NCI-H446 (cell line): ENCODE results near the gene CLUH.
"Not testable (repeated sequence)": the region's sequence is repeated elsewhere in the genome, so short reads cannot be mapped to it uniquely, and the experiment has no call there.

Experiments used
- DNase-seq, 2 experiments: peaks; one replicate each; lab custom pipeline; 2025; lab: John Stamatoyannopoulos, UW

The CLUH gene

DNA sequence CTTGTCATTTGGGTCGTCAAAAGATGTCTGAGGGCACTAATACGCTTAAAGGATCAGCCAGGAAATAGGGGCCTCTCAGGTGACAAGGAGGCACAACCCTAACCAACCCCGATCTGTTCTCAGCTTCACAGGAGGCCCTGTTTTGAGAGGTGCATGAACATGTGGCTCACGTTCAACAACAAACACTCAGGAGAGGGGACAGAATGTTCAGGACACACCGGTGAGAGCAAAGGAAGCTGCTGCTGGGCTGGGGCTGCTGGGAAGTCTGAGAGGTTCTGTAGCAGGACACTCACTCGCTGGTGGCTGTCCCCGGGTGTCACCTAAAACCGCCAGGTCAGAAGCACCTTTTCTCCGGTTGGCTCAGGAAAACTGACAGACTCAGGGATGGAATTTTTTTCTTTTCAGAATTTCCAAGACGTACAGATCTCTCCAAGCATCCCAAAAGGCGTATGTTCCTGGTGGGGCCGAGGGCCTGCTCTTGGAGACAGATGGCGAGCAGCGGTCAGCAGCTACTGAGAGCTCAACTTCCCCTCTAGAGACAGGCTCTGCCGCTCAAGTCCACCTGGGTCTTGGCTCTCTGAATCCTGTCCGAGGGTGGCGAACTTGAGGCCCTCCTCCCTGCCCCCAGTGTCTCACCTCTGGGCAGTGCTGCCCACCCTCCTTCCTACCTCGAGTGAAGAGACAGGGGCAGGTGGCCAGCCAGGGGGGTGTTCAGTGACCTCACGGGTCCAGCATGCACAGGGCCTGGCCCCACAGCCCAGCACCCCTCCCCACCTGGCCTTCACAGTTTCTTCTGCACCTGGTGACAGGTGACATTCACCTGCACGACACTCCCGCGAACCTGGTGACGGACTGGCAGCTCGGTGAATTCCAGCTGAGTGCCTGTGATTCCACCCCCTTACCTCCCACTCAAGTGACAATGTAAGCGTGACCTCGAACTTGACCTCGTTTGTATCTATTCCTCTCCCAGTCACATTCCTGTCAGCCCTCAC, 22.9 kb downstream of the CLUH start:
- no peak for DNase-seq

DNA sequence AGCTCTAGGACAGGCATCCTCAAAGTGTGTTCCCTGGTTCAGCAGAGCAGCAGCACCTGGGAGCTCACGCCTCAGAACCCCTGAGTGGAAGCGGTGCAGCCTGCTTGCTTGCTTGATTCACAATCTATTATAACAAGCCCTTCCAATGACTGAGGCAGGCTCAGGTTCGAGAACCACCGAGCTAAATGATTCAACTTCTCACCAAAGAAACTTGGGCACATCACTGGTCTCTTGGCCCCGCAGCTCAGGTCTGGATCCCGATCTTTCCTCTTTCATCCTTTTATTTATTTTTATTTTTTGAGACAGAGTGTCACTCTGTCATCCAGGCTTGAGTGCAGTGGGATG, 24.5 kb downstream of the CLUH start:
- no peak for DNase-seq

DNA sequence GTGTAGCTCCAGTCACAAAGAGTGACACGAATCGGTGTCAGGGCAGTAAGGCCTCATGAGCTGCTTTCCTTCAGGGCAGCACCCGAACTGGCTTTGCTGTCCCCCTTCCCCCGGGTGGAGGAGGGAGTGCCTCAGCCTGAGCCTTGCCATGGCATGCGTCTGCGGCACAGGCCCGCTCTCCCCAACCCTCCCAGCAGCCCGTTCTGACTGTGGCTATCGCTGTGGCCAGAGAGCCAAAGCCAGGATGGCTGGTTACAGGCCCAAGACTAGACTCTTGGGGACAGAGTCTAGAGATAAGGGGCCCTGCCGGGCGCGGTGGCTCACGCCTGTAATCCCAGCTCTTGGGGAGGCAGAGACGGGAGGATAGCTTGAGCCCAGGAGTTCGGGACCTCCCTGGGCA, 25.9 kb downstream of the CLUH start:
- DNase-seq = no peak

- DNase-seq = no peak
These were observed 27.0 kb downstream of the CLUH start for GRCh38 chr17:2684549-2684948.

- DNase-seq = no peak
These were observed 27.7 kb downstream of the CLUH start for GRCh38 chr17:2683912-2684311.

DNA sequence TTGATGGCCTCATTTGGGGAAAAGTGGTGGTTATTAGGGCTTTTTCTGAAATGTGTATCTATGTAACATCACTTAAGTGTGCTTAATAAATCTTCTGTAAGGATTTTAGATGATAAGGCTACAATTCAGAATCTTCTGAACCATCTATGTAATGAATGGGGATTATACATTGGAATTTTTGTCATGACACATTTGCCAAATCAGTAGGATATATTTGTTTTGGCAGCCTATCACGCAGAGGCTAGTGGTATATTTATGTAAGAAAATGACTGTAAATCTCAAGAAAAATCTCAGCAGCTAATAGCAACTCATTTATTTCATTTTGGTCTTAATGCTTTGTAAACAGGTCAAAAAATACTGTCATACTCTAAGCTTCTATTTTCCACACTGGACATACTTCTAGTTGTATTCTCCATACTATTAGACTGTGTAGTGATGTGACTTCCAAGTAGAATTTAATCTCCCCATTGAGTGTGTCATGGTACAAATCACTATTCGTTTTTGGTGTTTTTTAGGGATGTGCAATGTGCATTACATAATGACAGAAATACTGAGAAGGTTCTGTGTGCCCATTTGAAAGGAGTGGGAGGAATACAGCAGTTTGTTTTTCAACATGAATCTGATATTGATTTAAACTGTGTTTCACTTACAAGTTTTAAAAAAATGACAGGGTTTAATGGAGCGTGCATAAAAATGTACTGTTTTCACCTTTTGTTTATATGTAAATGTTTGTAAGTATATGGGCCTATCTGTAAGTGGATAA, 29.2 kb downstream of the CLUH start:
- DNase-seq = no peak

GRCh38 chr17:2681650-2682049, 29.9 kb downstream of the CLUH start:
- DNase-seq = no peak

DNA sequence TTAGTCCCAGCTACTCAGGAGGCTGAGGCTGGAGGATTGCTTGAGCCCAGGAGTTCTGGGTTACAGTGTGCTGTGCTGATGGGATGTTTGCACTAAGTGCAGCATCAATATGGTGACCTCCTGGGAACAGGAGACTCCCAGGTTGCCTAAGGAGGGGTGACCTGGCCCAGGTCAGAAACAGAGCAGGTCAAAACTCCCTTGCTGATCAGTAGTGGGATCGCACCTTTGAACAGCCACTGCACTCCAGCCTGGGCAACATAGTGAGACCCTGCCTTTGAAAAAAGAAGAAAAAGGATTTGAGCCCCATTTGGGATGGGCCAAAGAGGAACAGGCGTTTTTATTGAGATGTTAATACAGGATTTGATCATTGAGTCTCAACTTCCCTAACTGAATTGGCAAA, 30.6 kb downstream of the CLUH start:
- DNase-seq = no peak

DNA sequence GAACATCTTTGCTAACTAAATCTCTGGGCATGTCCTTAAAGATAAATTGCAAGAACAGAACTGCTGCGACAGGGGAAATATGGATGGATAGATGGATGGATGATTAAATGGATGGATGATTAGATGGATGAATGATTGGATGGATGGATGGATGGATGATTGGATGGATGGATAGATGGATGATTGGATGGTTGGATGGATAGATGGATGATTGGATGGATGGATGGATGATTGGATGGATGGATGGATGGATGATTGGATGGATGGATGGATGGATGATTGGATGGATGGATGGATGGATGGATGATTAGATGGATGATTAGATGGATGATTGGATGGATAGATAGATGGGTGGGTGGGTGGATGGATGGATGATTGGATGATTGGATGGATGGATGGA, 32.3 kb downstream of the CLUH start:
- not testable (repeated sequence) for DNase-seq

GRCh38 chr17:2672026-2672425, 39.5 kb downstream of the CLUH start:
- no peak for DNase-seq

GRCh38 chr17:2660410-2660809, 51.2 kb downstream of the CLUH start:
- not testable (repeated sequence) for DNase-seq

GRCh38 chr17:2659337-2659736, 52.2 kb downstream of the CLUH start:
- not testable (repeated sequence) for DNase-seq

DNA sequence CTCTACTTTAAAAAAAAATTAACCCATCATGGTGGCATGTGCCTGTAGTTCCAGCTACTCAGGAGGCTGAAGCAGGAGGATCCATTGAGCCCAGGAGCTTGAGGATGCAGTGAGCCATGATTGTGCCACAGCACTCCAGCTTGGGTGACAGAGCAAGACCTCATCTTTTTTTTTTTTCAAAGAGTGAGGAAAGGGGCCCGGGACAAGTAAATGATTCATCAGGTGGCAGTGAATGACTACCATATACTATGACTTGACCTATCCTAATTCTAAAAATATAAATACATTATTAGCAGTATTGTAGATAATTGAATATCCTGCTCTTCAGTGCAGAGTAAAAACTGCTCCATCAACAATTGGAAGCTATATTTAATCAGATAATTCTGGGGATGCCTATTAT, 55.3 kb downstream of the CLUH start:
- DNase-seq = no peak

DNA sequence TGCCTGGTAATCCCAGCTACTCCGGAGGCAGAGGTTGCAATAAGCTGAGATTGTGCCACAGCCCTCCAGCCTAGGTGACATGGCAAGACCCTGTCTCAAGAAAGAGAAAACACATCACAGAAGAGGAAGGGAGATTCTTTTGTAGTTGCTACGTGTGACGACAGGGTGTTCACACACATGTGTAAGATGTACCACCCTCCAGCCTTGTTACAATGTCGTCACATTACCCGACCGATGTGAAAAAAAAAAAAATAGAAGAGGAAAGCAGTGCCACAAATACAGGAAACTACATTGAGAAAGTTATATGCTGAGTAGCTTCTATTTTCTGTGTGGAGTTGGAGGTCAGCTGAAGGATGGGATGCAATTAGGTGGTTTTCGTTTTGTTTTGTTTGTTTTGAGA, 56.0 kb downstream of the CLUH start:
- no peak for DNase-seq

GRCh38 chr17:2652911-2653310, 58.7 kb downstream of the CLUH start:
- DNase-seq = not testable (repeated sequence)

- no peak for DNase-seq
These were observed 62.4 kb downstream of the CLUH start for GRCh38 chr17:2649191-2649590.

- DNase-seq = no peak
These were observed 63.6 kb downstream of the CLUH start for GRCh38 chr17:2647957-2648356.

- no peak for DNase-seq
These were observed 66.6 kb downstream of the CLUH start for GRCh38 chr17:2644971-2645370.
